ELR (cell line): ENCODE measurements around the gene FAM221B.

Experiments
- DNase-seq: peaks from one replicate; pipeline ENCODE4 v3.0.0-alpha.2; 2015; ENCODE audit warnings: low read depth

FAM221B gene

GRCh38 chr9:35847792-35848572 lies 19.4 kb upstream of the FAM221B start:
- DNase-seq: peak; percentile 98

- no peak for DNase-seq
Observed at GRCh38 chr9:35845824-35846771, 17.6 kb upstream of the FAM221B start.

GRCh38 chr9:35844628-35845270 lies 16.2 kb upstream of the FAM221B start:
- DNase-seq: peak; percentile 98

GRCh38 chr9:35842795-35843194 lies 14.3 kb upstream of the FAM221B start:
- DNase-seq: no peak

GRCh38 chr9:35842020-35842745 lies 13.7 kb upstream of the FAM221B start:
- DNase-seq: no peak

- no peak for DNase-seq
Observed at GRCh38 chr9:35841645-35841900, 13.0 kb upstream of the FAM221B start.

- no peak for DNase-seq
Observed at GRCh38 chr9:35840881-35841644, 12.5 kb upstream of the FAM221B start.

GRCh38 chr9:35839926-35840325 lies 11.4 kb upstream of the FAM221B start:
- no peak for DNase-seq

- no peak for DNase-seq
Observed at GRCh38 chr9:35836595-35836994, 8.1 kb upstream of the FAM221B start.

- DNase-seq: no peak
Observed at GRCh38 chr9:35835766-35836165, 7.2 kb upstream of the FAM221B start.

- no peak for DNase-seq
Observed at GRCh38 chr9:35835216-35835632, 6.7 kb upstream of the FAM221B start.

GRCh38 chr9:35834260-35835215 lies 6.0 kb upstream of the FAM221B start:
- DNase-seq: no peak

GRCh38 chr9:35832814-35833213 lies 4.3 kb upstream of the FAM221B start:
- DNase-seq: no peak

- no peak for DNase-seq
Observed at GRCh38 chr9:35831040-35831439, 2.5 kb upstream of the FAM221B start.

GRCh38 chr9:35829764-35830096 lies 1.2 kb upstream of the FAM221B start:
- DNase-seq: no peak

GRCh38 chr9:35829084-35829763 lies 692 bp upstream of the FAM221B start, which contains the start of gene TMEM8B:
Gene TMEM8B (plus strand): TSS chr9:35829228. CDS start chr9:35829448, 220 bp downstream.
- DNase-seq: peak; percentile 95

- peak; percentile 59 for DNase-seq
Observed at GRCh38 chr9:35827486-35827885, 1.0 kb downstream of the FAM221B start.

- DNase-seq: peak; percentile 78
Observed at GRCh38 chr9:35826071-35826701, 2.3 kb downstream of the FAM221B start.

- DNase-seq: no peak
Observed at GRCh38 chr9:35822926-35823325, 5.6 kb downstream of the FAM221B start.
